Neural cell (in vitro differentiated cells): ENCODE results near the gene DNAJC13.

ENCODE experiments used
- CTCF ChIP-seq: fragments of 450-650 bp; IDR thresholded peaks from 2 replicates; pipeline ENCODE4 v1.5.1; 2014; ENCODE audit warnings: antibody characterized with exemption, mild to moderate bottlenecking, moderate library complexity; ENCODE audit not compliant: poor library complexity, severe bottlenecking
- POLR2AphosphoS5 ChIP-seq: IDR thresholded peaks from 2 replicates; pipeline ENCODE4 v1.6.1; 2012
- TF ChIP-seq, protein P1 (sequence below): IDR thresholded peaks from 2 replicates; pipeline ENCODE4 v1.6.1; 2012; ENCODE audit warnings: borderline replicate concordance

DNA sequence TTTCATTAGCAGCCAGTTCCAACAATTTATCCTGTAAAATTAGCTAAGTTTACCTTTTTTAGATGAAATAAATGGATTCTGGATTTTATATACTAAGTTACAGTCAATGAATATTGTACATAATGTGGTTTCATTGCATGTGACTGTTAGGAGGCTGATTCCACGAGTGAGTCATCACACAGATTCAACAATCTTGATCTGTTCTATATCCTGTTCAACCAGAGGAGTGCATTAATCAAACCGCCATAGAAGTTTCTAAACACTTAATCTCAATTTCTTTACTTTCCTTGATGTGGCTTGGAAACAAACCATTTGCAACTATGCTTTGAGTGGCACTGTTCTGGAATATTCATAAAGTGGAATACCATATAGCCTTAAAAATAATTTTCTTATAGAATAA, 15.3 kb downstream of the DNAJC13 start:
- TF ChIP-seq, protein P1, sequence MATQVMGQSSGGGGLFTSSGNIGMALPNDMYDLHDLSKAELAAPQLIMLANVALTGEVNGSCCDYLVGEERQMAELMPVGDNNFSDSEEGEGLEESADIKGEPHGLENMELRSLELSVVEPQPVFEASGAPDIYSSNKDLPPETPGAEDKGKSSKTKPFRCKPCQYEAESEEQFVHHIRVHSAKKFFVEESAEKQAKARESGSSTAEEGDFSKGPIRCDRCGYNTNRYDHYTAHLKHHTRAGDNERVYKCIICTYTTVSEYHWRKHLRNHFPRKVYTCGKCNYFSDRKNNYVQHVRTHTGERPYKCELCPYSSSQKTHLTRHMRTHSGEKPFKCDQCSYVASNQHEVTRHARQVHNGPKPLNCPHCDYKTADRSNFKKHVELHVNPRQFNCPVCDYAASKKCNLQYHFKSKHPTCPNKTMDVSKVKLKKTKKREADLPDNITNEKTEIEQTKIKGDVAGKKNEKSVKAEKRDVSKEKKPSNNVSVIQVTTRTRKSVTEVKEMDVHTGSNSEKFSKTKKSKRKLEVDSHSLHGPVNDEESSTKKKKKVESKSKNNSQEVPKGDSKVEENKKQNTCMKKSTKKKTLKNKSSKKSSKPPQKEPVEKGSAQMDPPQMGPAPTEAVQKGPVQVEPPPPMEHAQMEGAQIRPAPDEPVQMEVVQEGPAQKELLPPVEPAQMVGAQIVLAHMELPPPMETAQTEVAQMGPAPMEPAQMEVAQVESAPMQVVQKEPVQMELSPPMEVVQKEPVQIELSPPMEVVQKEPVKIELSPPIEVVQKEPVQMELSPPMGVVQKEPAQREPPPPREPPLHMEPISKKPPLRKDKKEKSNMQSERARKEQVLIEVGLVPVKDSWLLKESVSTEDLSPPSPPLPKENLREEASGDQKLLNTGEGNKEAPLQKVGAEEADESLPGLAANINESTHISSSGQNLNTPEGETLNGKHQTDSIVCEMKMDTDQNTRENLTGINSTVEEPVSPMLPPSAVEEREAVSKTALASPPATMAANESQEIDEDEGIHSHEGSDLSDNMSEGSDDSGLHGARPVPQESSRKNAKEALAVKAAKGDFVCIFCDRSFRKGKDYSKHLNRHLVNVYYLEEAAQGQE: no peak
- TF ChIP-seq CTCF (no peak), POLR2AphosphoS5 (no peak)
